Esophagus squamous epithelium (tissue), 4 donors: Measurements from ENCODE around the gene BSDC1.
A peak's percentile ranks its signal among the peaks of the same experiment; 100 is the strongest.

Source experiments
- CTCF ChIP-seq, 6 experiments: fragments of 450-650 bp in 4 of 6; fragments of 200-600 bp in 2 of 6; sonication (generic) in 2 of 6; IDR thresholded peaks; one replicate each; pipeline ENCODE4 v1.5.1; 2016 to 2019; ENCODE audit warnings: antibody characterized with exemption in 6 of 6, mild to moderate bottlenecking in 4 of 6, moderate library complexity in 4 of 6
- POLR2A ChIP-seq, 4 donors: fragments of 450-650 bp; IDR thresholded peaks; one replicate each; pipeline ENCODE4 v1.6.1; 2017; ENCODE audit warnings: antibody characterized with exemption in 4 of 4, mild to moderate bottlenecking in 4 of 4, moderate library complexity in 3 of 4

GRCh38 chr1:32351399-32352238 lies 42.6 kb downstream of the BSDC1 start:
- TF ChIP-seq CTCF (IDR thresholded peaks at IDR 0.05): peak in 2 of 6 experiments; percentile 6 to 12
- peak in 2 of 4 donors; percentile 83 to 84 for TF ChIP-seq POLR2A (IDR thresholded peaks at IDR 0.05)
